NCI-H2171 (cell line): ENCODE results near the gene MEI1.

ENCODE experiments used
- DNase-seq: peaks from one replicate; lab custom pipeline; 2025; lab: John Stamatoyannopoulos, UW

Gene MEI1

DNA sequence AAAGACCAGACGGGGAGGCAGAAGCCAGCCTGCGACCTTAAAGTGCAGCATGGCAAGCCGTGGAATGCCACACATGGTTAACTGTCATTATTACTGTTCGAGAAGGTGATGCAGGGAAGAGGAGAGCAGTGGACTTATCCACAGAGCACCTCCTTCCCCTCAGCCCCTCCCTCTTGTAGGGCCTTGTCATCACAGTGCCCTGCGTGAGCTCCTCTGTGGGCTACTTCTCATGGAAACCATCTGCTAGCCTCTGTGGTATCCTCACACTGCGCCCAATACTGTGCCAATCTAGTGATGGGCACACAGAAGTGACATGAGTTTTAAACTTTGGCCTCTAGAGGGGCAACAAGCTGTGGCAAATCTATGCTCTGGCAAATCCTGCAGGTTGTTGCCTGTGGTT, 83.0 kb downstream of the MEI1 start:
- DNase-seq: no peak

DNA sequence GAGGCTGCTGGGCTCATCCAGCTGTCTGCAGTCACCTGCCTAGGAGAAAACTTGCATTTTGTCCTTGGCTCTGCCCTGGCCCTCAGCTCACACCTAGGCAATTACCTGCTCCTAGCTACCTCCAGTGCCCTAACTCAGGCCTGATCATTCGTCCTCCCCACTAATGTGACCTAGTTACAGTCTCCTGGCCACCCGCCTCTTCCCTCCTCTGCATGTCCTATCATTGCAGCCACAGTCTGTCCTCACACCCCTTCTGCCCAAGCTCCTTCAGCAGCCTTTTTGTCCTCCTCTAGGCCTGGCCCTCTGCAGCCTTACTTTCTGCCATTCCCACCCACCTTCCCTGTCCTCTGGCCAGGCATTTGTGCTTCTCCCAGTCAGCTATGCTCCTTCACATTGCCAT, 83.4 kb downstream of the MEI1 start:
- no peak for DNase-seq

DNA sequence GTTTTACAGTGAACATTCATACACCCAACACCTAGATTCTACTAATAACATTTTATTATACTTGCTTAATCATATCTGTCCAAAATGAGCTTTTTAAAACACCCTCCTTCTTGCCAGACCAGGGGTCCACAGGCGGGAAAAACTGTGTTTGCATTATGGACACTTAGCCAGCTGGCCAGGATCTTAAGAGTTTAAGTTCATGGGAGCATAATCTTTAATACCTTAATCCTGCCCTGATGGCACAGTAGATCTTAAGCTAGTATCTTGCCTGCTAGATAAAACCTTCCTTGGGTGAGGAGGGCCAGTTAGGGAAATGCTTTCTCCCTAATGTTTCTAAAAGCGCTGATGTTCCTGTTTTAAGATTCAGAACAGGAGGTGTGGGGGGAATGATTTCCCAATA, 88.0 kb downstream of the MEI1 start:
- no peak for DNase-seq

DNA sequence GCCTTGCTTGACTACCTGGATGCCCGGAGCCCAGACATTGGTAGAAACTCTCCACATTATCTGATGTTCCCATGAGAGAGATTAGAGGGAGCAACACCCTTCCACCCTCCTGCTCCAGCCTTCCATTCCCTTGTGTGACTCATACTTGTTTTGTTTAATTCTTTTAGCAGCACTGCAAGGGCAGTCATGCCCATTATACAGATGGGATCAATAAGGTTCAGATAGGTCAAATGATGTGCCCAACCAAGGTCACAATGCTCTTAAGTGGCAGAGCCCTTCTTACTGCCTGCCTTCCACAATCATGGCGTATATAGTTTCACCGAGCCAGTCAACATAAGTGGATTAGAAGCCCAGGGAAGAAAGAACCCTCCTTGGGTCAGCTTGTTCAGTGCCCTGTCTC, 94.6 kb downstream of the MEI1 start:
- no peak for DNase-seq

DNA sequence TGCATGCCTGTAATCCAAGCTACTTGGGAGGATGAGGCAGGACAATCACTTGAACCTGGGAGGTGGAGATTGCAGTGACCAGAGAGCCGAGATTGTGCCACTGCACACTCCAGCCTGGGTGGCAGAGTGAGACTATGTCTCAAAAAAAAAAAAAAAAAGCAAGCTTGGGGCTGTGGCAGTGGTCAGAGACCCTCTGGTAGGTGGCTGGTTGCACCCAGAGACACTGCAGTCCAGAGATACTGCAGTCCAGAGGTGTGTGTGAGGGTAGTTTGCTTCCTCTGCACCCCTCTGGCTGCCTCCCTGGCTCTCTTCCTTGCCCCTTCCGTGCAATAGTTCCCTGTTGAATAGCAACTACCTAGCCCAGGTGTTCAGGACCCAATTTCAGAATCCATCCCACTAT, 99.4 kb downstream of the MEI1 start:
- no peak for DNase-seq

DNA sequence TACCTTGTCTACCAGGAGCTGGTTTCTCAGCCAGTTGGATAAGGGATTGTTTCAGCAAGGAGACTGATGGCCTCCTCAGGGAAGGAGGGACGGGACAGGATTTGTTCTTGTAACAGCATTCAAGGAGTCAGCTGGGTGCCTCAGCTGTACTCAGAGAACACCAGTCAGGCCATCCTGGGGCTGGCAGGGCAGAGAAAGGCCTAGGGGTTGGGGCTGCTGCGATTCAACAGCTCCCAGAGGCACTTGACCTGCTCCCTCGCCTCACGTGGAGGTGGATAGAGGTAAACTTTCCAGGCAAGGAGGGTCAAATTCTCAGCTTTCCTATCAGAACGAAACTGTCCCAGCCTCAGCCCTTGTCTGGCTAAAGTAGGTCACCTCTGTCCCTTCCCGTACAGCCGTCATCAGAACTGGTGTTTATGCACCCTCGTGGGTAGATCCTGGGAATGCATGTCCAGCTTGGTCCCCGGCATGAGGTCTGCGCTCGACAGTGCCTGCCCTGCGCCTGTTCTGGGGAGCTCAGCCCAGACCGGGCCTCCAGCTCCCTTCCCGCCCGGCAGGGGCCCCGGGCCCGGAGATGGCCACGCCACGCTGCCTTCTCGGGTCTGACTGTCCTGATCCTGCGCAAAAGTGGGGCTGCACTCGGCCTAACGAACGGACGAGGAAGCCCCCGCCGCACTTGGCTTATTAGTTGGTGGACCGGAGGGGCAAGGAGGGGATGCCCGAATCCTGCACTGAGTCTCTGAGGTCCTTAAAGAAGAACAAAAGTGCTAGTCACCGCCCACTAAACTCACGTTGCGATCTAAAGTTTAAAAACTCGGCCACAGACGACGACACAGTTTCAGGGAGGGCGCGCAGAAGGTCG, 100.4 kb downstream of the MEI1 start:
- DNase-seq: no peak

DNA sequence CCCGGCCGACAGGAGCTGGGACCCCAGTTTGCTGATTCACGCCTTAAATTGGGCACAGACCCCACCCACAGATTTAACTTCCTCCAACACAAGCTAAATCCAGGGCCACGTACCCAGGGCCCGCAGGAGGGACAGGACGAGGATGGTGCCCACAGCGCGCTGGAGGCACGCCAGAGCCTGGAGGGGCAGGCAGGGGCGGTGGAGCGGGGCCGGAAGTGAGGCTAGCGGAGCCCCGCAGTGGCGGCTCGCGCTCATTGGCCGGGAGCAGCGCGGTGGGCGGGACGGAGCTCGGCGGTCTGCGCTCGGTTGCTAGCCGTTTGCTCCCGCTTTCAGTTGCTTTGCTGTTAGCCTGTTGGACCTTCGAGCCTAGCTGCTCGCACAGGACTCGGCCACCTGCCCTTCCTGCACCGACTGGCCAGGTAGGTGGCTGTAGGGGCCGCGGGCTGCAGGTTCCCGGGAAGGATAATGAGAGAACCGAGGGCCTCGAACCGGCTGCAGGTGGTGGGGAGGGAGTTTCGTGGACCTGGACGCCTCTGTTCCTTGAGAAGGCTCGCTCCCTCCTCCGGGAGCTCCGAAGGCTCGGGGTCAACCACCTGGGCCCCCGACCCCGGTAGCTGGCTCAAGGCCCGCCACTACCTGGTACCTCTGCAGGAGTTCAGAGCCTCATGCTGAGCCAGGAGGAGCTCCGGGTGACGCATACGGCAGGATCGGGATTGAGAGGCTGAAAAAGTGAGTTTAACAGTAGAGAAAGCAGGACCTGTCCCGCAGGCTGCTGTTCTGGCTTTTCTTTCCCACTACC, 101.2 kb downstream of the MEI1 start, which contains the start of gene CCDC134:
Gene CCDC134 (plus strand): TSS at position 332 of the 799 bp plus-strand sequence. CDS start 8,212 bp downstream, outside the sequence.
- peak; percentile 87 for DNase-seq

DNA sequence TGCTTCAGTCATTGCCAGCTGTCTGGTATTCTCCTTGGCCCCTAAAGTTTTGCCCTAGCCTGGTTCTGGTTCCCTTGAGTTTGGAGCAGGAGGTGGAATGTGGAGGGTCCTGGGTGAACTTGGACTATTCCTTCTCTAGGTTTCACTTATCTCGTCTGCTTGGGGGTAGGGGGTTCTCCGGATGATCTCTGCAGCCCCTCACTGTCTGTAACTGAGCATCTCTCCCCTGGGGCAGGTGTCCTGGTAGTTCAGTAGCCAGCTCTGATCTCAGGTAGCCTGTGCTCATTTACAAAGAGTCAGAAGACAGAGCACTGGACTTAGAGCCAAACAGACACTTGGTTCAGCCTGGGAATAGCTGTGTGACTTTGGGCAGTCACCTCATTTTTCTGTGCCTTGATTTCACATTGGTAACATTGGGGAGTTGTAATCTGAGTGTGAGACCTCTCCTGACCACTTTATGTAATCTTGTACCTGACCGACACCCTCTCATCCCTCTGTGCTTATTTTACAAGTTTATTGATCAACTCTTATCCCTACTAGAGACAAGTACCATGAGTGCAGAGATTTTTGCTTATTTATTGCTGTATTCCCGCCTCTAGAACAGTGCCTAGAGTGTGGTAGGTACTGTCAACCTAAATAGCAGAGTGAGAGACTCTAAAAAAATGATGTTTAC, 102.0 kb downstream of the MEI1 start:
- DNase-seq: no peak

DNA sequence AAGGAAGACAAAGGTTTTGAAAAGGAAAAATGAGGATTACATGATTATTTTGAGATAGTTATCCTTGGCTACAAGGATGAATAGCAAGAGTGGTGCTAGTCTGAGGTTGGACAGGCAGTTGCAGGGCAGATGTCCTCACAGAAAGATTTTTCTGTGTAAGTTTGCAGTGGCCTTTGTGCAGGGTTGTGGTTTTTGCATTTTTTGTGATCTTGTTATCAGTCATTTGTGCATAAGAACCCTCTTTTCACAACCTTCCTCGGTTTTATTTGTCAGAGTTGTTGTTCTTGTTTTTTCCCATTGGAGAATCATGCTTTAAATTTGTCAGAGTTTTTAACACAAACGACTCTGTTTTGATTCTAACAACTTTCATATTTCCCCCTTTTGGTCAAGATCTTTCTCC, 102.6 kb downstream of the MEI1 start:
- no peak for DNase-seq

DNA sequence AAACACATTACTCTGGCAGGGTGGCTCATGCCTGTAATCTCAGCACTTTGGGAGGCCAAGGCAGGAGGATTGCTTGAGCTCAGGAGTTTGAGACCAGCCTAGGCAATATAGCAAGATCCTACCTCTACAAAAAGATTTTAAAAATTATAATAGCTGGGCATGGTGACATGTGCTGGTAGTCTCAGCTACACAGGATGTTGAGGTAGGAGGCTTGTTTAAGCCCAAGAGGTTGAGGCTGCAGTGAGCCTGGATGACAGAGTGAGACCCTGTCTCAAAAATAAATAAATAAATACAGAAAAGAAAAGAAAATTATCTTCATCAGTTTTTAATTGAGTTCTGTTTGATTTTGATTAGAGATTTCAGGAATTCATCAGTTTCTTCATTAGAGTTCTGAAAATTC, 106.3 kb downstream of the MEI1 start:
- no peak for DNase-seq

DNA sequence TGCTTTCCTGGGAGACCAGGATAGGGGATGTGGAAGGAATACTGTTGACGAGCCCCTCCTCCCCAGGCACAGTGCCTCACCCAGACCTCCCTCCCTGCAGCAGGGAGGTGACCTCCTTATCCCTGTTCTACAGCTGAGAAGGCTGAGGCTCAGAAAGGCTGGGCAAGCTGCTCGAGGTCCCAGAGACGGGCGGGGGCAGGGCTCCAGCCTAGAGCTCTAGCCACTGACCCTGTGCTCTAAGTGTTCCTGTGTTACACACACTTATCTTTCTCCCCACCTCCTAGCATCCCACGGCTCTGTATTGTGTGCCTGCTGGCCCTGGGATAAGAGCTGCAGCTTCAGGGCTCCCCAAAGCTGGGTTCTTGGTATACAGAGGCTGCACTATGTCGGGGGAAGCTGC, 109.1 kb downstream of the MEI1 start:
- no peak for DNase-seq

DNA sequence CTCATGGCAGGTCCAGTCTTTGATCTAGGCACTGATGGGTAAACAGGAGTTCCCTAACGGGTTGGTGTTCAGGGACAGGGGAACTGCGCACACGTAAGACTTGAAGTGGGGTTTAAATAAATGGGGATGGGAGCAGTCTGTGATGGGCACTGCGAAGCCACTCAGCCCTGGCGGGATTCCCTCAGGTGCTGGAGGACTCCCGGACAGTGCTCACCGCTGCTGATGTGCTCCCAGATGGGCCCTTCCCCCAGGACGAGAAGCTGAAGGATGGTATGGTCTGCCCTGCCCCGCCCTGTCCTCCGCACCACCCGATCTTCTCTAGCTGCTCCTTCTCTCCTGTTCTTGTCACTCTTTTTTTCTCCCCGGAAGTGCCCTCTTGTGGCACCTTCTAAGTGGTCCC, 110.7 kb downstream of the MEI1 start:
- DNase-seq: no peak

DNA sequence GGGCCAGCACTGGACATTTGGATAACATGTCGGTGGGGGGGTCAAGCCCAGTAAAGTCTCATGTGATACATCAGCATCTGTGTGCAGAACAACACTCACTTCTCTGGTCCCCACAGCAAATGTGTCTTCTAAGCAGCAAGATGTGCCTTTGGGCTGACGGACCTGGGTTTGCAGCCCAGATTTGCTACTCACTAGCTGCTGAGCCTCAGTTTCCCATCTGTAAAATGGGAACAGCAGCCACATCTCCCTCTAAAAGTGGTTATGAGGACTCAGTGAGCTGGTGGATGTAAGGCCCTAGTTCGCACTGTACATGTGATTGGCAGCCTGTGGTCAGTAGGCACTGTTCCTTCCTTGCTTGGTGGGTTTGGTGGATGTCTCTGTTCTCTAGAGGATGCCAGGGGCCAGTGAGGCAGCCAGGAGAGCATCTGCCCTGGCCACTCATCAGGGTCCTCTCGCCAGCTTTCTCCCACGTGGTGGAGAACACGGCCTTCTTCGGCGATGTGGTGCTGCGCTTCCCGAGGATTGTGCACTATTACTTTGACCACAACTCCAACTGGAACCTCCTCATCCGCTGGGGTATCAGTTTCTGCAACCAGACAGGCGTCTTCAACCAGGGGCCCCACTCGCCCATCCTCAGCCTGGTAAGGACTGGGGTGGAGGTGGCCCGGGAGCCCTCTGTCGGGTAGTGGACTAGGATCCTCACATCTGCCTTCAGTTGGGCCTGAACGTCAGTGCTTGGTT, 113.7 kb downstream of the MEI1 start:
- no peak for DNase-seq

DNA sequence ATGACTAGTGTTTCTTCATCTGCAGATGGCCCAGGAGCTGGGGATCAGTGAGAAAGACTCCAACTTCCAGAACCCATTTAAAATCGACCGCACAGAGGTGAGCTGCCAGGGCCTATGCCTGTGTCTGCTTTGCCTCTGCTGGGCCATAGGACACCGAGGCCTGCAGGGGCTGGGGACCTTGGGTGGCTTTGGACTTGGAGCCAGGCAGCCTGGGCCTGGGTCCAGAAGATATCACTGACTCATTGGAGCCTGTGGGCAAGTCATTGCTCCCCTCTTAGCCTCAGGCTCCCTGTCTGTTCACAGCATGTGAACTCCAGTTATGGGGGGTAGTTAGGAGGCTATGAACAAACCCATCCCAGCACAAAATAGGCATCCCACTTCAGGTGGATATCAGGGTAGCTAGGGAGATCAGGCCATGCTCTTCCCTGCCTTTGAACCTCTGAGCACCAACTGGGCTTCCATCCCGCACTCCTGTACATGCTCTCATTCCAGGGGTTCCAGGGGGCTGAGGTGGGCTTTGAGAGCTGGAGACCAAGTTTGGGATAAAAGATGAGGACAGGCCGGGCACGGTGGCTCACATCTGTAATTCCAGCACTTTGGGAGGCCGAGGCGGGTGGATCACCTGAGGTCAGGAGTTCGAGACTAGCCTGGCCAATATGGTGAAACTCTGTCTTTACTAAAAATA, 114.6 kb downstream of the MEI1 start:
- no peak for DNase-seq

DNA sequence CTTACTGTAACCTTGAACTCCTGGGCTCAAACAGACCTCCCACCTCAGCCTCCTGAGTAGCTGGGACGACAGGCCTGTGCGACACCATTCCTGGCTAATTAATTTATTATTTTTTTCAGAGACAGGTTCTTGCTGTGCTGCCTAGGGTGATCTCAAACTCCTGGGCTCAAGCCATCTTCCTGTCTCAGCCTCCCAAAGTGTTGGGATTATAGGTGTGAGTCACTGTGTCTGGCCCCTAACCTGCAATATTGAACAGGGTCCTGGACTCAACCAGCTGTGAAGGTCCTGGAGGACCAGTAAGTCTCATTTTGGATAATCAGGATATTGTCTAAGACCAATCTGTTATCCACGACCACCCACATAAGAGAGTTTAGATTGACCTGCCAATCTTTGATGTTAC, 116.4 kb downstream of the MEI1 start:
- DNase-seq: no peak

DNA sequence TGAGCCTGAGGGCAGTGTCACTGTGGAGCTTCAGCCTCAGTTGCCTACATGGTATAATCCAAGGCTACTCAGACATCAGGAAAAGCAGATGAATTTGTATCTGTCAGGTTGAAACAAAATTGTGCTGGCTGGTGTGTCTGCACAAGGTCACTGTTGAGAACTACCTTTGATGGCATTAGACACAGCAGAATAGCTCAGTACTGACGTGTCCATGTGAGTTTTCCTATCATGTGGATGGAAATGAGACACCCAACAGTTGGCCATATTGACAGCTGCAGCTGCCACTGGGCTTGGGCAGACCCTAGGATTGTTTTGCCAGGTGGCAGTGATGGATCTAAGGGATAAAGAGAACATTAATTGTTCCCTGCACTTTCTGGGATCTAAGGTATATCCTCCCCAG, 116.9 kb downstream of the MEI1 start:
- no peak for DNase-seq

DNA sequence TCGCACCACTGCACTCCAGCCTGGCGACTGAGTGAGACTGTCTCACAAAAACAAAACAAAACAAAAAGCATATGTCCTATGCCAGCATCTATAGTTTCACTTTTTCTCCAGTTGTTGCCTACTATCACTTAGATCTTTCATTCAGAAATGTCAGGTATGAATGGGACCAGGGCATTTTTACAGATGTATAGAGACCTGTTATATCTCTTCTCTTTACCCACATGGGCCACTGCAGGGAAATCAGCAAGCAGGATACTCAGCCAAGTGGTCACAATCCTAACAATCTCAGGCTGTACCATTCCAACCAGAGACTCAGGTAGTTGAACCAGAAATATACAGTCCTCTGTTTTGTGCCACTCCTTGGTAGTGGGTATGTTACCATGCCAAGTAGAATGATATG, 117.6 kb downstream of the MEI1 start:
- no peak for DNase-seq

DNA sequence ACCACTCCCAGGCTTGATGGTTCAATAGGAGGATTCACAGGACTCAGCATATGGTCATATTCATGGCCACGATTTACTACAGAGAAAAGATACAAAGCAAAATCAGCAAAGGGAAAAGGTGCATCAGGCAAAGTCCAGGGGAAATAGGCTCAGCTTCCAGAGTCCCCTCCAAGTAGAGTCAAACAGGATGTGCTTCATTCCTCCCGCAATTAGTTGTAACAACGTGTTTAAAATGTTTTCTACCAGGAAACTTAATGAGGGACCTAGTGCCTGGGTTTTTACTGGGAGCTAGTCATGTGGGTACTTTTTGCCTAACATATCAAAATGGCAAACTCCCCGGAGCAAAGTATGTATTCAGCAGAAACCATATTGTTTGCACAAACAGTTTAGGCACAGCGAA, 118.7 kb downstream of the MEI1 start:
- DNase-seq: no peak

DNA sequence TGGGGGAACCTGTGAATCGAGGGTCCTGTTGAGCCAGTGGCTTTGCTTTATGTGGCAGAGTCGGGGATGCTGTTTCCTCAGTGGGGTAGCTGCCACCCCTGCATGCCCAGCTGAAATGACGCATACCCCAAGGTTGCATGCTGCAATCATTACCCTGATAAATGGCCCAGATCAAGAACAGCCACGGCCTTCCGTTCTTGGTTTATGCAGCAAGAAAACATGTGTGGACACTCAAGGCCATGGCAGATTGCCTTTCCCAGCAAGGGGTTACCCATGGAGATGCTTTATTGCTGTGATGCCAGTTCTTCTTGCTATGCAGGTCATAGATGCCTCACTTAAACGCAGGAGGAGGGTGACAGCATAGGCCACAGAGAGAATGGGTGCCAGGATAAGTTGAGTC, 119.3 kb downstream of the MEI1 start:
- no peak for DNase-seq

DNA sequence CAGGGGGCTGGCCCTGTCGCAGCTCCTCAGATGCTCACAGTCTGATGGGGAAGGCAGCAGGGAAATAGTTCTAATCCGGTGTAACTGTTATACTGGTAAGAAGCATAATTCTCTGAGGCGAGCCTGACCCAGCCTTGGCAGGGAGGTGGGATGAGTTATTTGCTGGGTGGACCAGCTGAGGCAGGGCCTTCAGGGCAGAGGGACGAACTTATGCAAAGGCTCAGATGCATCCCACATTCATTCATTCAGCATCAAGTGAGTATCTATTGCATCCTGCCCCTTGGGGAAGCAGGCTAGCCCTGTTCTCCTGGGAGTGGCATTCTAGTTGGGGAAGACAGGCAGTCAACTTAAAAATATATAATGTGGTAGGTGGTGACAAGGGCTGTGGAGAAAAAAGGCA, 120.0 kb downstream of the MEI1 start:
- no peak for DNase-seq

DNA sequence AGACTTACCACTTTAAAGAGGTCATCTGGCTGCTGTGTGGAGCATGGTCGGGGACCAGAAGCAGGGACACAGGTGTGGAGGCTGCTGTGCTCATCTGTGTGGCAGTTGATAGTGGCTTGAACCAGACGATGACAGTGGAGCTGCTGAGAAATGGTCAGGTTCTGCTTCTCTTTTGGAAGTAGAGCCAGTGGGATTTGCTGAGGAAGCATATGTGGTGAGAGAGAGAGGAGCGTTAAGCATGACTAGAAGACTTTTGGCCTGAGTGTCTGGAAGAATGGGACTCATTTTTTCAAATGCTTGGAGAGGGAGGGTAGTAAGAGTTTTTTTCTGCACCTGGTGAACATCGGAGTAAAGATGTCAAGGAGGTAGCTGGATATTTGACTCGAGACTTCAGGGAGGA, 121.1 kb downstream of the MEI1 start:
- DNase-seq: no peak
